Inflammatory macrophage (primary cell): ENCODE measurements around the gene SCRT2.

Experiments
- DNase-seq, 2 donors: peaks; one replicate each; pipeline ENCODE4 v3.0.0-alpha.2; 2020 to 2022

SCRT2 gene

DNA sequence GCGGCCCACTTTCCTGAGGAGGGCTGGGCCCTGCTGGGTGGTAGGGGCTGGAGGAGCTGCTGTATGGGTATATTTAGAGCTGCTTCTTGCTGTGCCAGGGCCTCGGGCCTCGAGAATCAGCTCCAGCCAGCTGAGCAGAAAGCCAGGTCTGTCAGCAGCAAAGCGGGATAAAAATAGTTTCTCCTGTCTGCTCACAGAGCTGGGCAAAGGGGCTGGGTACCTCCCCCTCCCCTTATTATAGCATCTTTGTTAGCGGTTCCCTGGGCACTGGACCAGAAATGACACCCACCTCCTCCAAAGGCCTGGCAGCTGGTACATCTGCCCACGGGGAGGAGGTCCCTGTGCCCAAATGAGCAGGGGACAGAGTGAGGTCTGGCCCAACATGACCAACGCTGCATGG is 6.0 kb downstream of the SCRT2 start:
- no peak for DNase-seq

DNA sequence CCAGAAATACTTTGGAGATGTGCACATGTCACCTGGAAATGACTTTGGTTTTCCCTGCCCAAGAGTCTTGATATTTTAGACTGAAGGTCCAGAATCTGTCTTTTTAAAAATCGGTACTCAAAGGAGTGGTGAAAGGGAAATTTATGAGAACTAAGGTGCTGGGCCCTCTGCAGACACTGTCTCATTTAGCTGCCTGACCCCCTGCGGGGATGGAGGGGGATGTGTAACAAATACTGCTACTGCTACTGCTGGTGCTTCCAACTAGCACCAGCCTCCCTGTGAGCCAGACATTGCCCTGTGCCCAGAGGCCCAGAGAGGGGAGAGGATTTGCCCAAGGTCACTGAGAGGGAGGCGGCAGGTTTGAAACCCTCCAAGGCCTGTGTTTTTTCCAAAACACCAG is 7.0 kb downstream of the SCRT2 start:
- no peak for DNase-seq

DNA sequence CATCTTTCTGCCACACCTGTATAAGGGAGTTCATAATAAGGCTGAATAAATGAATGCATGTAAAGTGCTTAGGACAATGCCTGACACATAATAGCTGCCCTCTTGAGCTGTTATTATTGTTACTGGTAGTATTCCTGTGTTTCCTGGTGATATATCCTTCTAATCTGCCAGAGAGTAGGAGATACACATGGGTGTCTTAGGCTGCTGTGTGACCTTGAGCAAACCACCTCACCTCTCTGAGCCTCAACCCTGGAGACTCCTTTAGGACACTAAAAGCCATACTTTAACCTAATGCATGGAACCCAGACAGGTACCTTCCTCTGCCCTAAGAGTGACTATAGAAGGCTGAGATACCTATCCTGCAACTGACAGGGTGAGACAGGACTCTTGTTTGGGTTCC is 7.6 kb downstream of the SCRT2 start:
- DNase-seq = no peak

DNA sequence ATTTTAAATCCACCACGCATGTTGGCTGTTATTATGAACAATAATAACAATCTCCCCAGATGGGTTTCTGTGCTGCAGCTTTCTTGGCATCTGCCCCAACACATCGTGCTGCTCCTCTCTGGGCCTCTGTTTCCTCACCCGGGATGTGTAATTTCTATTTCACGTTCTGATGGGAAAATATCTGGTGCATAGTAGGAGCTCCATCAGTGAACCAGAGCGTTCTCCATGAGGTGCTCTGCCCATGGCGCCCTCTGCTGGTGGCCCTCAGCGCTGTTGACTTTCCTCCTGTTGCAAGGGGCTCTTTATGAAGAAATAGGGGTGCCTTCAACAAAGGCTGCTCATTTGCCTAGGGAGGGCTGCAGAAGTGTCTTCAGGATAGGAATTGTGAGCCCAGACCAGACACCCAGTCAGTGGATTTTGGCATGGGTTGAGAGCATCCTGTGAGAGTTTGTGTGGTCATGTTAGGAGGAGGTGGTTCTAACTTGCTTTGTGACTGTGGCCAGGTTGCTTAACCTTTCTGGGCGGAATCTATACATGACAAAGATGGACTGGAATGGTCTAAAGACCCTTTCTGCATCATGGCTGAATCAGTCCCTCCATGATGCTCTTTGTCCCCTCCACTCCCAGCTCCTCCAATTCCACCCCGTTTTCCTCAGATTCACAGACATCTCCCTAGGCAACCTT is 8.1 kb downstream of the SCRT2 start:
- DNase-seq = peak; percentile 72 to 78

DNA sequence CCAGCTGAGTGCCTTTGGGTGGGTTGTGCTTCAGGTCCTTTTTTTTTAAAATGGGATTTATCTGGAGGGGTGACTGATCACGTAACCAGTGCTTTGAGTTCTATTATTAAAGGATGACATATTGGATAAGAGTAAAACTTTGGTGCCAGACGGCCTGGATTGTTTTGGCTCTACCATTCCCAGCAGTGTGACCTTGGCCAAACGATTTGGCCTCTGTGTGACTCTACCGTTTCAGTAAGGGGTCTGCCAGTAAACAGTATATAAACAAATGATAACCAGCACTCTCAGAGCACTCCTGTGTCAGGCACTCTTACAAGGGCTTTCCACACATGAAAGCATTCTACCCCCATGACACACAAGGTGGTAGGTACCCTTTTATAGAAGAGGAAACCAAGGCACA is 8.7 kb downstream of the SCRT2 start:
- no peak for DNase-seq

DNA sequence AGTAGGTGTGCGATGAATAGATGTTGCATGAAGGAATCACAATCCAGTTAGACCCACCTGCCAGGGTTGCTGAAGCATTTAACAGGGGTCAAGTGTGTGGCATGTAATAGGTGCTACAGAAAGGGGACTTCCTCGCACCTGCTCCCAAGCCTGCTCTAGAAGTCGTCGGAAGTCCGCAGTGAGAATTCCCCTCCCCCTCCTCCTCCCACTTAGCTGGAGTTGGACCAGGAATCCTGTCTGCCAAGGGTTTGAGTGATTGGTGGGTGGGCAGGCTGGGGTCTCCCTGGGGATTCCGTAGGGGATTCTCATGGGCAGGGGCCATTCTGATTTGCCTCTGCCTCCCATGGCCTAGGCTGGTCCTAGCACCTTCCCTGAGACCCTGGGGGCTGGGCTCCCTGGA is 10.3 kb downstream of the SCRT2 start:
- no peak for DNase-seq

DNA sequence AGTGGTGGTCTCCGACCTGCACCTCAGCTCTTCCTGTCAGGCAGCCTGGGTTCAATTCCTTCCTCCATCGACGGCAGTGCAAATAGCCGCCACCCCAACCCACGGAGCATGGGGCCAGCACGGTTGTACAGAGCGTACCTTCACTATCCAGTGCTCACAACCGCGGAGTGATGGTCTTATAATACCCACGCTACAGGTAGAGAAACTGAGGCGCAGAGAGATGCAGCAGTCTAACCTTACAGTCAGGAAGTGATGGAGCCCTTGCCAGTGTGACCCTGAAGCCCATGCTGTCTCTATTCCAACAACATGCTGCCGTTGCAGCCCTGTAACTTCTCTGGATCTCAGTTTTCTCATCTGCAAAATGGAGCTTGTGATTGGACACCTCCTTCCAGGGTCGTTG is 11.0 kb downstream of the SCRT2 start:
- DNase-seq = no peak

DNA sequence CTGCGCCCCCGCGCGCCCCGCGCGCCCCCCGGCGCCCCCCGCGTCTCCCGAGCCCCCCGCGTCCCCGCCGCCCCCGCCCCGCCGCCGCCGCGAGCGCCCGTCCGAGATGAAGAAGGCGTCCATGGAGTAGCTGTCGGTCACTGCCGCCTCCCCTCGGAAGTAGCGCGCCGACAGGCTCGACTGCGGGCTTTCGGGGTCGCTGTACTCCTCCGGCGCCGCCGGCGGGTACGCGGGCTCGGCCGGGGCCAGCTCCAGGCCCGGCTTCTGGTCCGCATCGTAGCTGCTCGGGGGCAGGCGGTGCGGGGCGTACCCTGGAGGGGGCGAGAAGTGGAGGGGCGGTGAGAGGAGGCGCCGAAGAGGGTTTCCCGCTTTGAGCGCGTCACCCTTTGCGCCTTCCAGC is 11.5 kb downstream of the SCRT2 start:
- no peak for DNase-seq

DNA sequence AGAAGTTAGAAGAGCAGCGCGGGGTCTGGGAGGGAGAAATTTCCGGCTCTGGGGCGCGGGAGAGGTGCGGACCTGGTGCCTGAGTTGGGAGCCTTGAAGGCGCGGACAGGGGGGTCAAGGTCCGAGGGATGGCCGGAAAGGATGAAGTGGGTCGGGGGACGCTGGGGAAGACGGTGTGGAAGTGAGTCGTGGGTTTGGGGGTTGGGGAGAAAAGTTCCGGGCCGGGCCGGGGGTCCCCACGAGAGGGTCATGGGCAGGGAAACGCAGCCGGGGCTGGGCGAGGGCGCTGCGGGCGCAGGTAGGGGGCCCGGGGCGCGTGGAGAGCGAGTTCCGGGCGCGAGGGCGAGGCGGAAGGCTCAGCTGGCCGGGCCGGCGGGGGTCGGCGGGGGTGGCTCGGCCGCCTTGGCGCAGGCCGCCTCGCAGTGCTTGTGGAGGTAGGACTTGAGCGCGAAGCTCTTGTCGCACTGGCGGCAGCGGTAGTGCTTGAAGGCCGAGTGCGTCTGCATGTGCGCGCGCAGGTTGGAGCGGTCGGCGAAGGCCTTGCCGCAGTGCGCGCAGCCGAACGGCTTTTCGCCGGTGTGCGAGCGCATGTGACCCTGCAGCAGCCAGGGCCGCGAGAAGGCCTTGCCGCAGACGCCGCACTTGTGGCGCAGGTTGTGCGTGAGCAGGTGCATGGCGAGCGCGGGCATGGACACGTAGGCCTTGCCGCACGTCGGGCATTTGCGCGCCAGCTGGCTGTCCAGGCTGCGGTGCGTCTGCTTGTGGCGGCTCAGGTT is 12.1 kb downstream of the SCRT2 start:
- DNase-seq = peak in 1 of 2 donors; percentile 47

DNA sequence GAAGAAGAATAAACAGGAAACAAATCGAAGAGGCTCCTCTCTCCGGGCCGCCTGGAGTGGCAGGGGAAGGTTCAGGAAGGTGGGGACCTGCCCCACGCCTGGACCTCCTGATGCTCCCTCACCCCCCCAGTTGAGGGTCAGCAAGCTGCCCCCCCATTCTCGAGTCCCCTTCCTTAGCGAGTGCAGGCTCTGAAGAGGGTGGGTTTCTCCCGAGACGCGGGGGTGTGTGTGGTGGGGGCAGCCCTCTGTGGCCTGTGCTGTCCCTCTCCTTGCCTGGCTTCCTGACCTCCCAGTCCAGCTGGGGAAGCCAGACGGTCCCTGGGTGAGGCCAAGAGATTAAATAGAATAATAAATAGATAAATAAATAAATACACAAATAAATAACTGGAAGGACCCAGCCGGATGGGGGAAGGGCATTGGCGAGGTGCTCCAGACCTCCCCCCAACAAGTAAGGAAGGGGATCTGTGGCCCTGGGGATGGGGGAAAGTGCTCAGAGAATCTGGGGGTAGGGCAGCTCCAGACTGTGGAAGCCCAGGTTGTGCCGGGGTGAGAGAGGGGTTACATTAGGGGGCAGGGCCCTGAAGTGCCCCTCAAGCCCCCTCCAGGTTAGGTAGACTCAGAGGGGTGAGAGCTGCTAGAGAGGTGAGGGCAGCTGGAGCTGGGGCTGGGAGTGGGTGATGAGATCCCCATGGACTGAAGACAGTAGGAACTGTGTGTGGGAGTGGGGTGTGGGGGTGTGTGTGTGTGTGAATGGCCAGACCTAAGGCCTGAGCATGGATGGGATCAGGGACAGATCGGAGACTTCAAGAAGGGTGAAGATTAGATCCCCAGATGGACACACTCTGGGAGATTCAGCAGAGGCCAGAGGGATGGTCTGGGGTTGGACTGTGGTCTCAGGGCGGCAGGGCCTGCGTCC is 13.1 kb downstream of the SCRT2 start:
- no peak for DNase-seq

DNA sequence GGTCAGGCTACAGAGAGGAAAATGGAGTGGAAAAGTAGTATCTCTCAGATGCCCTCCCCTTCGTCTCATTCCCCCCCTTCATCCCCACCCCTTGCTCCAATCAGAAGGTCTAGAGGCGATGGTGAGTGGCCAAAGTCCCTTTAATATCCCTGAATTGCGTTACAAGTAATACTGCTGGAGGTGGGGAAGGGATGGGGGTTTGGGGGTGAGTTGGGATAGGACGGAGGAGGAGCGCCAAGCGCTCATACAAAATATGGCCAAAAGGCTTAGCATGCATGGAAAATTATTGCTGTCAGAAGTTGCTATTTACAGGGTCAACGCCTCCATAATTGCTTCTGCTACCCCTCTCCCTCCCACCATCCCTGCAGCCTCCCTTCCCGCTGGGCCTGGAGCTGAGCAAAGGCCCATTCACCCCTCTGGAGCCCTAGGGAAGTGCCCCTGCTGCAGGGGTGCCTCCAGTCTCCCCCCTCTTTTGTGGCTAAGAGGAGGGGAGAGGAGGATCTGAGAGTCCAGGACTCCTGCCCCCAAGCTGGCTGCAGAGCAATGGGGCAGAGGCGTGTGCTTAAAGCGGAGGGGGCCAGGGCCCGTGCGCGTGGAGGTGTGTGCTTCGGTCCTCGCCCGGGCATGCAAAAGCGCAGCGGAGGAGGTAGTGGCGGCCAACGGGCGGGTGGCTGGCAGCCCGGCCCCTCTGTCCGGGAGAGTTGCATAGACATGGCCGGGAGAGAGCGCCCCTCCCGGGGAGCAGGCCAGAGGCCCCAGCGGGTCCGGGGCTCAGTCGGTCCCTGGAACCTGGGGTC is 13.9 kb downstream of the SCRT2 start:
- DNase-seq = no peak

DNA sequence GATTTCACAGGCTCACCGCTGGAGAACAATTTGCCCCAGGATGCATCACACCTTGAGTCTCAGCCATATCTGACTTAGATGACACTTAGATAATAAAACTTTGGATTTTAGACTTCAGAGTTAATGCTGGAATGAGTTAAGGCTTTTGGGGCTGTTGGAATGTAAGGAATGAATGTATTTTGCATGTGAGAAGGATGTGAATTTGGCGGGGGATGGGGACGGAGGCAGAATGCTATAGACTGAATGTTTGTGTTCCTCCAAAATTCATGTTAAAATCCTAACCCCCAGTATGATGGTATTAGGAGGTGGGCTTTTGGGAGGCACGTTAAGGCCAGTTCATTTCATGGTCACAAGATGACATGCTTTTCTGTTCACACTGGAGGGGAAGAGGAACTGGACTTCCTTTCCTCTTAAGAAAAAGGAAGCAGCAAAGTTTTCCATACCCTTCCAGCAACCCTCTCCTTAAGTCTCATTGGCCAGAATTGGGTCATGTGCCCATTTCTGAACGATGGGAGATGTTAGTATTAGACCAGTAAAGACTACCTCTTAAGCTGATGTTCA is 16.8 kb downstream of the SCRT2 start:
- peak; percentile 68 to 71 for DNase-seq

DNA sequence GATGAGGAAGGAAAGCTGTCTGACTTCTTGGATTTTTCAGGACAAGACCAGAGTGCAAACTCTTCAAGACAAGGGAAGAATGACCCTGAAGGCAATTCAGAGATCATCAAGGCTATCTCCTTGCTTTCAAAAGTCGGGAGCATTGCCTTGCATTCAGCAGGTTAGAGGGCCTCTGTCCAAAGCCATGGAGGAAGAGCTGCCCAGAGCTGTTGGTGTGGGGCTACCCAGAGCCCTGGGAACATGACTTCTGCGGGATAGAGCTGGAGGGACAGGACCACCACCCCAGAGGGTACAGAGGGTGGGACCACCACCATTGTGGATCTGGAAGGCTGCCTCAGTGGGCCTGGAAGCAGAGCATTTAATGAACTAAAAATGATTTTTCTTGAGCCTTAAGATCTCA is 17.4 kb downstream of the SCRT2 start:
- no peak for DNase-seq

DNA sequence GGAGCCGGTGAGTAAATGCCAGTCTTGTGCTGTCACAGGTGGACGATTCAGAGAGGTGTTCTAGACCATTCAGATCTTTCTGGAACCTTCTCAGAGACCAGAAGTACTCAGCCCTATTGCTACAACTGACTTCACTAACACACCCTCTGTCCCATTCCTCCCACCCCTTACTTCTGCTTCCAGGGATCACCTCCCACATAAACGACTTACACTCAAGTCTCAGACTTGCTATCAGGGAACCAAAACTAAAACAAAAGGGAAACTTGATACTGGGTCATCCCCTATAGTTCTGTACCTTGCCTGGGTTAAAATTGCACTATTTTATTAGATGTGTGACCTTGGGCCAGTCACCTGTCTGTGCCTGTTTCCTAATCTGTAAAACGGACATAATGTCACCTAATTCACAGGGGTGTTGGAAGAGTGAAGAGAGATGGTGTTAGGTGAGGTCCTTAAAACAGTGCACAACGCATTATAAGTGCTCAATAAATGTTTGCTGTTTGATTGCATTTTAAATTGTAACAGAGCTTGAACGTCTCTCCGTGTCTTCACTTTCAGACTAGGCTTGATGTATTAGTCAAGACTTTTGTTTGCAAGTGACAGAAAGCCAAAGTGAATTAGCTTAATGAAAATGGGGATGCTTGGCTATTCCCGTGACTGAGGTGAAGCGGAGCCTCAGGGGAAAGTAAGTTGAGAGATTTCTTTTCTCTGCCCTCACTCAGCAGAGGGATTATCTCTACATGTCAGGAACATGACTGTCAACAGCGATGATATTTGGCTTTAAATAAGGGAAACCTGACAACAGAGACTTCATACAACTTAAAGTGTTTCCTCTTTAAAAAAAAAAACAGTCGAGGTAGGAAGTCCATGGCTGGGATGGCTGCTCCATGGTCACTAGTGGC is 19.6 kb downstream of the SCRT2 start:
- peak; percentile 80 to 85 for DNase-seq

DNA sequence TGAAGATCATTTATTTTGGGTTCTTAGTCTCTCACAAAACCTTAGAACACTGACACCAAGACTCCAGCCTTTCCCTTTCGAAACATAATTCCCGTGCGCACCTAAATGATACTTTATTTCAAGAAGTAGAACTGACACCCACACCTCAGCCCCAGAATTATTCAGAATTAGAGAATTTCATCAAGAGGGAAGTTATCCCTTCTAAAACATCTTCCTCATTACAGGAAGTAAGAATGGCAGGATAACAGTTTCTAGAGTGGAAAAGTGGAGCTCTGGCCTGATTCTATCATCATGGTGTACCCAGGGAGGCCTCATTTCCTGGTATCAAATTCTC is 21.2 kb downstream of the SCRT2 start:
- peak; percentile 49 to 64 for DNase-seq

DNA sequence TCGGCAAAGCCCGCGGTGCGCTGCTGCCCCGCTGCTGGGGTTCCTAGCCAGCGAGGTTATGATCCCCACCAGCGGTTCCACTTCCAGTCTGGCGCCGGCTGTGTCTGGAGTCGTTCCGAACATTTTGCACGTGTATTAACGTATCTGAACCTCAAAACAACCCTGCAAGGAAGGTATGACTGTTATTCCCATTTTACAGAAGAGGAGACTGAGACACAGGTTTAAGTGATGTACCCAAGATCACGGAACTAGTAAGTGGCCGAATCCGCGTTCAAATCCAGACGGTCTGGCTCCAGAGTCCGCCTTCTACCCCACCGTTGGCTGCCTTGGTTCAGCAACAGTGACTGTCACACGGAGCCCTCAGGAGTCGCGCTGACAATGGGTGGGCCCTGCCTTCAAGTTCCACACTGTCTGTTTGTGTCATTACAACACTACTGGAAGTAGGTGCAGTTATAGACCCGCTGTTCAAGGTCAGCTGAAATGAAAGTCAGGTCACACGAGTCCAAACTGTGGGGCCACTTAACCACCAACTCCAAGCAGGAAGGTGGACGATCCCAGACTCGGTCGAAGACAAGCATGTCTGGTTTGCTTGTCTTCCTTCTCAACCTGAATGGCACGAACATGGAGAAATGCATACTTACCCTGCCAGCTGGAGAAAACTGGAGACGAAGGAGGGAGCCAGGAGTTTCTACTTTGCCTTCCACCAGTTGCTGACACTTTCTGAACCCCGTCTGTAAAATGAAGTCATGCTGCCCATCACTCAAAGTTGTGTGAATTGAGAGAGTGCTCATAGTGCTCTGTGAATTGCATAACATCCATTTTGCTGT is 21.8 kb downstream of the SCRT2 start:
- DNase-seq = peak in 1 of 2 donors; percentile 37

DNA sequence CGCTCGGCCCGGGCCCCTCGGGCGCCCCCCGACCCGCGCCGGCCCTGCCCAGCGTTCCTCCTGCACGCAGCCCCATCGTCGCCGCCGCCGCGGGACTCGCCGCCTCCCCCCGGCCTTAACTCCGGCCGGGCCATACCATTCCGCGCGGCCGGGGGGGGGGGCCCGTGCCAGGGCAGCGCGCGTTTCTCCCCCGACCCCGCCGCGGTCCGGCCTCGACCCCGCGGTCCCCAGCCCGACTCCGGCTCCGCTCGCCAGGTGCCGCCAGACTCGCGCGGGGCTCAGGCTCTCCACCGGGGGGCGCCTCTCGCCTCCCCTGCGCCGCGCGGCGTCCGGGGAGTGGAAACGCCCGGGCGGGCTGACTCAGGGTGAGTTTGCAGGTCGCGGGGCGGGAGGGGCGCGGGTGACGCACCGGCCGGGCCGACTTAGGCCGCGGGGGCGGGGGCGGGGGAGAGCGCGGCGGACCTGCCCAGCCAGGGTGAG is 22.5 kb downstream of the SCRT2 start, which contains the start of gene SRXN1:
SRXN1 (minus strand) TSS at position 91 of the 480 bp plus-strand sequence; CDS start at position 76, 15 bp downstream.
- peak; percentile 83 to 93 for DNase-seq

DNA sequence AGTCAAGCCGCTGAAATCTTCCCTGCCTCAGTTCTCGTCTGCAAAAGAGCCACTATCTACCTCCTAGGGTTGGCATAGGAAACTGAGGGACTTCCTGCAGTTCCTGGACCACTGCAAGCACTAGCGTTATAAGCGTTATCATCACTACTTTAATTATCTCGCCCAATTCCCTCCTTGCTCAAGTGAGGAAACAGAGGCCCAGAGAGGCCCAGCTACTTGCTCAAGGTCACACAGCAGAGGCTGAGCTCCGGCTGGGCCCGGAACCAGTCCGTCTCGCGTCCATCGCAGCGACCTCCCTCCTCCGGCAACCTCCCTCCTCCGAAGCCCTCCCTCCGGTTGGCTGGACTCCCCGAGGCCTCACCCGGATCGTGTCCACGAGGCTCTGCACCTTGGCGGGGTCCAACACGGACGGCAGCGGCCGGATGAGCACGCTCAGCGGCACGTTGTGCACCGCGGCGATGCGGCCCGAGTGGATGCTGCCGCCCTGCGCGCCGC is 22.9 kb downstream of the SCRT2 start:
- no peak for DNase-seq
